Osteoblast (primary cell): ENCODE measurements around the gene CCDC85B. TPM values are rescaled to one million over a fixed set of nuclear protein-coding genes. Genes with fewer than 3 reads are reported as not detected.

Source experiments
- DNase-seq: peaks from one replicate; pipeline ENCODE4 v3.0.0; 2011; ENCODE audit warnings: low spot score, mixed read lengths; ENCODE audit not compliant: insufficient read length; ENCODE audit errors: missing footprints
- H2AFZ ChIP-seq: 2 replicates; pipeline ENCODE4 v1.6.0; 2011; ENCODE audit warnings: mild to moderate bottlenecking, low read length
- H3K27ac ChIP-seq: 2 replicates; pipeline ENCODE4 v1.5.1; 2011; ENCODE audit warnings: mild to moderate bottlenecking, low read depth, low read length, moderate library complexity
- H3K27me3 ChIP-seq: 2 replicates; pipeline ENCODE4 v1.6.0; 2012; ENCODE audit warnings: mild to moderate bottlenecking, control low read depth, inconsistent platforms, low read length, moderate library complexity; ENCODE audit not compliant: insufficient read depth
- H3K36me3 ChIP-seq: 2 replicates; pipeline ENCODE4 v1.5.1; 2011; ENCODE audit warnings: mild to moderate bottlenecking, low read length, control low read depth, moderate library complexity; ENCODE audit not compliant: insufficient read depth
- H3K4me1 ChIP-seq: 2 replicates; pipeline ENCODE4 v1.5.1; 2011; ENCODE audit warnings: mild to moderate bottlenecking, low read length, control low read depth, moderate library complexity; ENCODE audit not compliant: insufficient read depth
- H3K4me2 ChIP-seq: 2 replicates; pipeline ENCODE4 v1.6.0; 2011; ENCODE audit warnings: mild to moderate bottlenecking, low read length; ENCODE audit not compliant: insufficient read depth
- H3K4me3 ChIP-seq: fragments of 200-600 bp; sonication (generic); 3 replicates; pipeline ENCODE4 v1.5.1; 2012; ENCODE audit warnings: mild to moderate bottlenecking, low read length, inconsistent platforms; ENCODE audit not compliant: insufficient read depth
- H3K79me2 ChIP-seq: 2 replicates; pipeline ENCODE4 v1.6.0; 2012; ENCODE audit warnings: mild to moderate bottlenecking, low read length, control low read depth, inconsistent platforms; ENCODE audit not compliant: insufficient read depth
- H3K9me3 ChIP-seq: 2 replicates; pipeline ENCODE4 v1.5.1; 2011; ENCODE audit warnings: low read depth, low read length, control low read depth
- H4K20me1 ChIP-seq: 2 replicates; pipeline ENCODE4 v1.6.0; 2012; ENCODE audit warnings: mild to moderate bottlenecking, low read length, control low read depth; ENCODE audit not compliant: insufficient read depth
- CTCF ChIP-seq: IDR thresholded peaks from 2 replicates; pipeline ENCODE4 v1.5.1; 2011; ENCODE audit warnings: mild to moderate bottlenecking, low read depth, low read length, moderate library complexity; ENCODE audit errors: extremely low read depth
- total RNA-seq: library from RNA; depleted of rRNA; stranded (reverse); fragments of >200 nt; gene quantifications from 2 replicates; pipeline ENCODE4 v1.2.3, GENCODE V29; 2012

Gene CCDC85B
- total RNA-seq, 1 donor, result 47.0 TPM

- Histone ChIP-seq H3K36me3 (peaks cover 54% of the 10 kb centered on the region), H3K27ac (peak overlapping the region; percentile 23)
Measured at GRCh38 chr11:65870307-65870658, 20.2 kb upstream of the CCDC85B start.

GRCh38 chr11:65870706-65871681 lies 19.5 kb upstream of the CCDC85B start:
- Histone ChIP-seq H3K4me3 (peak overlapping the region; percentile 81), H4K20me1 (peaks cover 24% of the 10 kb centered on the region), H3K27me3 (no peaks in the 10 kb centered on the region), H3K79me2 (peaks cover 44% of the 10 kb centered on the region), H3K9me3 (no peaks in the 10 kb centered on the region), H3K27ac (peak overlapping the region; percentile 68), H3K4me1 (peaks cover 20% of the 10 kb centered on the region), H3K36me3 (peaks cover 46% of the 10 kb centered on the region), H3K4me2 (peak overlapping the region; percentile 81), H2AFZ (no peak overlapping the region)
- no peak for TF ChIP-seq CTCF
- peak; percentile 95 for DNase-seq

More at GRCh38 chr11:65870307-65870658, 20.2 kb upstream of the CCDC85B start:
- Histone ChIP-seq H3K27me3 (no peaks in the 10 kb centered on the region), H3K79me2 (peaks cover 44% of the 10 kb centered on the region), H3K4me2 (peak overlapping the region; percentile 81), H2AFZ (no peak overlapping the region), H4K20me1 (peaks cover 30% of the 10 kb centered on the region), H3K4me3 (peak overlapping the region; percentile 81), H3K4me1 (peaks cover 20% of the 10 kb centered on the region), H3K9me3 (no peaks in the 10 kb centered on the region)
- peak; percentile 87 for DNase-seq
- no peak for TF ChIP-seq CTCF

GRCh38 chr11:65871811-65872548 lies 18.5 kb upstream of the CCDC85B start:
- Histone ChIP-seq H3K79me2 (peaks cover 44% of the 10 kb centered on the region), H3K4me3 (peak overlapping the region; percentile 81), H3K9me3 (no peaks in the 10 kb centered on the region), H4K20me1 (peaks cover 22% of the 10 kb centered on the region), H3K36me3 (peaks cover 37% of the 10 kb centered on the region), H3K4me2 (peak overlapping the region; percentile 81), H3K4me1 (peaks cover 20% of the 10 kb centered on the region), H2AFZ (no peak overlapping the region), H3K27me3 (no peaks in the 10 kb centered on the region), H3K27ac (peak overlapping the region; percentile 68)
- peak; percentile 18 for TF ChIP-seq CTCF
- DNase-seq, result peak; percentile 97
